GM06990 (cell line): ENCODE measurements around the gene PAF1.

ENCODE experiments used
- DNase-seq: peaks from one replicate; pipeline ENCODE4 v3.0.0-alpha.2; 2011; ENCODE audit not compliant: insufficient read length; ENCODE audit errors: extremely low read depth
- H3K27me3 ChIP-seq: replicated peaks from 2 replicates; pipeline ENCODE4 v1.6.0; 2011; ENCODE audit warnings: low read length; ENCODE audit not compliant: control insufficient read depth, insufficient read depth
- H3K36me3 ChIP-seq: 2 replicates; pipeline ENCODE4 v1.5.1; 2011; ENCODE audit warnings: low read length; ENCODE audit not compliant: control insufficient read depth, insufficient read depth
- H3K4me3 ChIP-seq: replicated peaks from 2 replicates; pipeline ENCODE4 v1.5.1; 2011; ENCODE audit warnings: low read depth, mild to moderate bottlenecking, control low read depth, low read length
- CTCF ChIP-seq: IDR thresholded peaks from 2 replicates; pipeline ENCODE4 v1.5.1; 2011; ENCODE audit warnings: low read length, control low read depth, mild to moderate bottlenecking, inconsistent platforms; ENCODE audit not compliant: insufficient read depth, poor library complexity, severe bottlenecking

The PAF1 gene

DNA sequence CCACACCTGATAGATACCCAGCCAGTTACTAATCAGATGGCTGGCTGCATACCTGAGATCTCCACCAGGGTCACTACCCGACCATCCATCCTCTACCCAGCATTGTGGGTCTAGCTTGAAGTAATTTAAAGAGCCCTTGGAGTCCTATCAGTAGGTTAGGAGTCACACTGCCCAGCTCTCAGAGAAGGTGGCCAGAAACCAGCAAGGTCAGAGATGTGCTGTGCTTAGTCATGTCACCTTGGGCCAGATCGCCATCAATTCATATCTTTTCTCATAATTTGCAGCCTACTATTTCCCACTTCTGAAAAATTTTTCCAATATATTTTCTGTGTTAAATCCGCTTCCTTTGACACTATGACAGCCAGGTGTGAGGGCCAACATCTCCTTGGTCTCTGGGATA lies 34.8 kb downstream of the PAF1 start:
- no peak for TF ChIP-seq CTCF
- H3K27me3 ChIP-seq, result no peaks in the 10 kb centered on the region
- peaks cover 27% of the 10 kb centered on the region for H3K36me3 ChIP-seq
- H3K4me3 ChIP-seq, result no peak overlapping the region
- no peak for DNase-seq

- TF ChIP-seq CTCF, result no peak
- peaks cover 24% of the 10 kb centered on the region for H3K36me3 ChIP-seq
- DNase-seq, result no peak
- no peaks in the 10 kb centered on the region for H3K27me3 ChIP-seq
- no peak overlapping the region for H3K4me3 ChIP-seq
These were observed 35.7 kb downstream of the PAF1 start for GRCh38 chr19:39355253-39355652.

- no peak for TF ChIP-seq CTCF
- Histone ChIP-seq H3K36me3 (peaks cover 24% of the 10 kb centered on the region), H3K27me3 (no peaks in the 10 kb centered on the region), H3K4me3 (no peak overlapping the region)
- DNase-seq, result no peak
These were observed 38.3 kb downstream of the PAF1 start for GRCh38 chr19:39352381-39353255.

GRCh38 chr19:39351537-39352064 lies 39.3 kb downstream of the PAF1 start:
- H3K27me3 ChIP-seq, result no peaks in the 10 kb centered on the region
- TF ChIP-seq CTCF, result peak; percentile 44
- DNase-seq, result peak; percentile 65
- H3K36me3 ChIP-seq, result peaks cover 16% of the 10 kb centered on the region
- no peak overlapping the region for H3K4me3 ChIP-seq

GRCh38 chr19:39350156-39350555 lies 40.8 kb downstream of the PAF1 start:
- no peak for TF ChIP-seq CTCF

More at GRCh38 chr19:39350156-39350555, 40.8 kb downstream of the PAF1 start:
- Histone ChIP-seq H3K27me3 (no peaks in the 10 kb centered on the region), H3K4me3 (no peak overlapping the region), H3K36me3 (peaks cover 6% of the 10 kb centered on the region)
- DNase-seq, result no peak
